Stimulated activated effector memory CD8-positive, alpha-beta T cell treated with anti-CD3 and anti-CD28 coated beads, Interleukin-12 subunit alpha, Interleukin-12 subunit beta, amount 100 ng/mL, for 72 hours (primary cell): ENCODE results near the gene HAUS3.

Experiments used
- ATAC-seq: fragments of 150-1000 bp; cut with Tn5 transposase; 2 replicates; pipeline ENCODE4 v1.10.0; 2021
- DNase-seq, 2 donors: peaks; one replicate each; pipeline ENCODE4 v3.0.0; 2021 to 2022; ENCODE audit warnings: low spot score in 2 of 2
- H3K27ac Mint-ChIP-seq: one replicate; pipeline ENCODE4 v1.8.0; 2022; ENCODE audit warnings: mild to moderate bottlenecking, mixed read lengths
- H3K36me3 Mint-ChIP-seq: one replicate; pipeline ENCODE4 v1.8.0; 2022; ENCODE audit warnings: mild to moderate bottlenecking, mixed read lengths
- H3K4me1 Mint-ChIP-seq: one replicate; pipeline ENCODE4 v1.8.0; 2022; ENCODE audit warnings: mixed read lengths
- H3K4me3 Mint-ChIP-seq: one replicate; pipeline ENCODE4 v1.8.0; 2022; ENCODE audit warnings: mild to moderate bottlenecking, mixed read lengths
- H3K9me3 Mint-ChIP-seq: one replicate; pipeline ENCODE4 v1.8.0; 2022; ENCODE audit warnings: mixed read lengths

The HAUS3 gene, protein sequence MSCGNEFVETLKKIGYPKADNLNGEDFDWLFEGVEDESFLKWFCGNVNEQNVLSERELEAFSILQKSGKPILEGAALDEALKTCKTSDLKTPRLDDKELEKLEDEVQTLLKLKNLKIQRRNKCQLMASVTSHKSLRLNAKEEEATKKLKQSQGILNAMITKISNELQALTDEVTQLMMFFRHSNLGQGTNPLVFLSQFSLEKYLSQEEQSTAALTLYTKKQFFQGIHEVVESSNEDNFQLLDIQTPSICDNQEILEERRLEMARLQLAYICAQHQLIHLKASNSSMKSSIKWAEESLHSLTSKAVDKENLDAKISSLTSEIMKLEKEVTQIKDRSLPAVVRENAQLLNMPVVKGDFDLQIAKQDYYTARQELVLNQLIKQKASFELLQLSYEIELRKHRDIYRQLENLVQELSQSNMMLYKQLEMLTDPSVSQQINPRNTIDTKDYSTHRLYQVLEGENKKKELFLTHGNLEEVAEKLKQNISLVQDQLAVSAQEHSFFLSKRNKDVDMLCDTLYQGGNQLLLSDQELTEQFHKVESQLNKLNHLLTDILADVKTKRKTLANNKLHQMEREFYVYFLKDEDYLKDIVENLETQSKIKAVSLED

DNA sequence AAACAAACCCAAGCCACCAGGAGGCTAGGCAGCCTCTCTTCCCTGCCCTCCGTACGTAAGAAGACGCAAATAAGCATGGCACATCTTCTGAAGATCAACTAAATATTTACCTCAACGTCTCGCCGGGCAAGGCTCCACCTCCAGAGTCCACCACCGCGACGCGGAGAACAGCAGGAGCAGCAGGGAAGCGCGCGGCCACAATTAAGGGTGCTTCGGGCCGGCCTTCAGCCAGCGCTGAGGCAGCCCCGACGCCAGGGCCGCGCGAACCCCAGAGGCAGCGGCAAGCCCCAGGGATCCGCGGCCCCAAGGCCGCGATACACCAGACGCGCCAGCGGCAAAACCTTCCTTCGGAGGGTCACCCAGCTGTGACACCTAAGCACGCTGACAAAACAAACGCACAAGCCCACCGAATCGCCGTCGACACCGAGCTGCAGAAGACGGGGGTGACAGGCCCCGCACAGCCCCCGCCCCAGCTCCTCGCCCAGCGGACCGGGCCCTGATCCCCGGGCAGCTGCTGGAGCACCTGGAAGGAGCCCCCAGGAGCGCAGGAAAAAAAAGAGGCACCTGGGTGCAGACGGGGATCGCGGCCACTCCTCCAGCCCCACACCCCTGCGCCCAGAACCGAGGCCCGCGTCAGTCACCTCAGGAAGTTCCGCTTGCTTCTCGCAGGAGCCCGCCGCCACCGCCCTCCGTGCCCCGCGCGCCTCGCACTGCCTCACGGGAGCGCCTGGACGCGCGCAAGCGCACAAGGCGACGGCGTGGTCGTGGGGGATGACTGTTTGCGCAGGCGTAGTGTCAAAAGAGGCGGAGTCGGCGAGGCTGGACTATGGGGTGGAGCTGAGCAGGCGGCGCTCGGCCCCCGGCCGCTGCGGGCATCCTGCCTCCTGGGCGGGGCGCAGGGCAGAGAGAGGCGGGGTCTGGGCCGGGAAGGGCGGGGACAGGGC lies at the start of gene HAUS3, which contains the start of gene POLN:
Gene HAUS3, minus strand, starts transcription at position 712 of the 944 bp plus-strand sequence. CDS start 1,175 bp downstream, outside the sequence.
Gene POLN, minus strand, starts transcription at position 712 of the 944 bp plus-strand sequence. CDS start 12,890 bp downstream, outside the sequence.
- Mint-ChIP-seq H3K9me3 (no peaks in the 10 kb centered on the region), H3K4me3 (peak within 1 kb of the TSS; percentile 88), H3K27ac (peak within 1 kb of the TSS; percentile 90), H3K36me3 (peaks cover 52% of the 10 kb centered on the region), H3K4me1 (peaks cover 64% of the 10 kb centered on the region)
- DNase-seq (peak; percentile 99 to 100), ATAC-seq (peak; percentile 91)

DNA sequence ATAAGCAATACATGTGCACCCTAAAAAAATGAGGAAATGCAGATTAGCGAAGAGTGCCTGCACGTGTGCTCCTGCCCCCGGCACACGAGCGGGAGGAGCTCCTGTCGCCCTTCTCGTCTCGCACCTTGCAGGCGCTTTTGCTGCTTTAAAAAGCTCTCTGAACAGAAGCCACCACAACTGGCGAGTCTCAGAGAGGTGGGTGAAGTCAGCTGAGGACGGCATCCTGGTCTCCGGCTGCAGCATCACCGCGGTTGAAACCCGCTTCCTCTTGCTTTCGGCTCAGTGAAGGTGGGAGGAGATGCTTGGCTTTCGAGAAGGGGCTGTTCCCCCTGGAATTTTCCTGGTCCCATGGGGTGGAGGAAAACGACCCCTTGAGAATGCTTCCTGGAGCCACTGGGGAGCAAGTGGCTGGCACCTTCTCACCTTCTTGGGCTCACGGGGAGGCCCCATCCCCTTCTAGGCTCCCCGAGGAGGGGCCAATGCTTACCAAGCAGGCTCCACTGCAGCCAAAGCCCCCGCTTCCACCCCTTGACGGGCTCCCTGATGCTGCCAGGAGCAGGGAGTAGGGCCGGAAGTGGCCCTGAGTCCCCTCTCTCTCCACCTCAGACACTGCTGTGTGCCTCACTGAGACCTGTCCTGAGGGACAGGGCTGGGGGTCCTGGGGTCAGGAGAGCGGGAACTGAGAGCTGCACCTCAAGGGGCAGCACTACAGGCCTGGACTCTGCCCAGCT lies 49.2 kb upstream of the HAUS3 start:
- peak; percentile 28 to 73 for DNase-seq
- Mint-ChIP-seq H3K4me1 (peaks cover 29% of the 10 kb centered on the region), H3K36me3 (peaks cover 6% of the 10 kb centered on the region), H3K9me3 (no peaks in the 10 kb centered on the region), H3K27ac (peak overlapping the region; percentile 87), H3K4me3 (peak overlapping the region; percentile 61)
- ATAC-seq: peak; percentile 88

DNA sequence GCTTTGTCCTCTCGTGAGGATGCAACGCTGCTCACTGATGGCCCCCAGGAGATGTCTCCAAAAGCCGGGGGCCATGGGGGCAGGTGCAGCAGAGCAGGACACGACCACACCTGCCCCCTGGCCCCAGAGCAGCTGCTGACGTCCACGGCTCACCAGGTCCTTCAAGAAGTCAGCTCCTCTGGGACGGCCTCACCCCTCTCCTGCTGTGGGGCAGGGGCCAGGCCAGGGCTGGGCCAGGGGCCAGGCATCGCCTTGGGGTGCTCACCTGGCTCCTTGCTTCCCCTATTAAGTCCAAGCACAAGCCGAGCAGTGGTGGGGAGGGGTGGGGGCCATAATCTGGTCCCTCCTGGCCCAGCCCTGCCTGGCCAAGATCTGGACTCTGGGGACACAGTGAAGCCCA lies 48.6 kb upstream of the HAUS3 start:
- H3K4me1 Mint-ChIP-seq: peaks cover 24% of the 10 kb centered on the region
- no peaks in the 10 kb centered on the region for H3K9me3 Mint-ChIP-seq
- H3K4me3 Mint-ChIP-seq: peak overlapping the region; percentile 61
- H3K27ac Mint-ChIP-seq: peak overlapping the region; percentile 87
- peaks cover 6% of the 10 kb centered on the region for H3K36me3 Mint-ChIP-seq
- no peak for ATAC-seq
- no peak for DNase-seq

DNA sequence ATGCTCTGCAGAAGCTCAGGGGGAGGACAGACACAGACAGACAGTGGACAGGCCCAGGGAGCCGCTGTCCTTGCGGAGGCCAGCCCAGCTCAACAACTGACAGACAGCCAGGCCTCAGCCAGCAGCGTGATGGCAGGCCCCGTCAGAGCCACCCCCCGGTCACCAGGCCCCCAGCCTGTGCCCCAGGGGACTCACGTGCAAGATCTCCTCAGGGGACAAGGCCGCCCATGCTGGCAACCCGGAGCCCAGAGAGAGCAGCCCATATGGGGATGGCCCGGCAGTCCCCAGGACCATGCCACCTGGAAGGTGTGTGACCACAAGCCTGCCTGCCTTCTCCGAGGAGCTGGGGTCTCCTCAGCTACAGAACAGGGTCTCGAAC lies 48.0 kb upstream of the HAUS3 start:
- Mint-ChIP-seq H3K36me3 (peaks cover 6% of the 10 kb centered on the region), H3K4me1 (peaks cover 21% of the 10 kb centered on the region), H3K9me3 (no peaks in the 10 kb centered on the region), H3K4me3 (no peak overlapping the region), H3K27ac (peak overlapping the region; percentile 58)
- no peak for DNase-seq
- no peak for ATAC-seq

DNA sequence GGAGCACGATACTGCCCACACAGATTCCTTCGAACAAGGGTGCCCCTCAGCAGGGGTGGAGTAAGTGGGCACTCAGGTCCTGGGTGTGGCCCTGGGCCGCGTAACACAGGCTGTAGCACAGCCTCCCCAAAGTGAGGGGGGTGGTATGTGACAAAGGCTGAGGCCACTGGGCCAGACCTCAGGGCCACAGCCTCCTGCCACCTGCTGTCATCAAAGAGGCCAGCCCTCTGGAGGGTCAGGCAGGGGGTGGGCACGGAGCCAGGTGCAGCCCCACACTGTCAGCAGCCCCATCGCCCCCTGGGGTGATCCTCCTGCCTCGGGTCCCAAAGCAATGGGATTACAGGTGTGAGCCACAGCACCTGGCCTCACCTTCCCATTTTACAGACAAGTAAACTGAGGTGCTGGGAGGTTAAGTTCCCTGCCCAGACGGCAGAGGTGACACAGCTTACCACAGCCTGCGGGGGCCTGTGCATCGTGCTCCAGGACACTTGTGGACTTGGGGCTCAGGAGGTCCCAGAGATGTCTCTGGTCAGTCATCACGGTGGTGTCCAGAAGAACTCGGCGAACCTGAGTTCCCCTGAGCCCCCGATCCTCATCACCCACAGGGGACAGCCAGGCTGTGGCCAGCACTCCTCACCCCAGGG lies 47.5 kb upstream of the HAUS3 start:
- Mint-ChIP-seq H3K4me3 (no peak overlapping the region), H3K27ac (peak overlapping the region; percentile 58), H3K9me3 (no peaks in the 10 kb centered on the region), H3K36me3 (peaks cover 6% of the 10 kb centered on the region), H3K4me1 (peaks cover 21% of the 10 kb centered on the region)
- no peak for DNase-seq
- no peak for ATAC-seq

DNA sequence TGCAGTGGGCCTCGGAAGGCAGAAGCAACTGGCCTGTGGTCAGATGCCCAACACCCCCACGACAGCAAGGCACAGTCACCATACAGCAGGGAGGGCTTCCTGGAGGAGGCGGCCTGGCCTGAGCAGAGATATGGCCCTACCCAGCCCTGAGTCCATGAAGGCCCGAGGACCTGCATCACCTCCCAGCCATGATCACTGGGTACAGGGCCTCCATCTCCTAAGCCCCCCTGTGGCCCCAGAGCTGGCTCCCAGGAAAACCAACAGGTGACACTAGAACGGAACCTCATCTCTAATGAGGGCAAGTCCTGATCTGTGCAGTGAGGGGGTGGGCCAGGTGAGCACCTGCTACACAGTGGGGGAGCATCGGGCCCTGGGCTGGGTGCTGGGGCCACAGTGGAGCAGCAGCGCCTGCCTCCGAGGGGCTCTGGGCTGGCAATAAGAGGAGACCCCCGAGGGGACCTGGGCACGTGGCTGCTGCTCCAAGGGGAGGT lies 46.2 kb upstream of the HAUS3 start:
- no peak for DNase-seq
- no peak overlapping the region for H3K27ac Mint-ChIP-seq

DNA sequence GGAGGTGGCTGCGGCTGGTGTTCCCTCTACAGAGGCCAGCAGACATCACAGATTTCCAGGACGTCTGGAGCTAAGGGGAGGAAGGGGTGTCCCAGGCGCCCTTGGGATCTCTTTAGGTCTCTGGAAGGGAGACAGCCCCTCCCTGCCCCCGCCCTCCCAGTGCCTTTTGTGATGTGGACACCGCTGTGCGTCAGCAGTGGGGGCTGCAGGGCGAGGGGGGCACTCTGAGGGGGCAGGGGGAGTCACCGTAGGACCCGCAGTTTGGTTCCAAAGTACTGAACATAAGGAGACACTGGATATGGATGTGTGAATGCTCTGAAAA lies 45.6 kb upstream of the HAUS3 start:
- no peaks in the 10 kb centered on the region for H3K9me3 Mint-ChIP-seq
- H3K36me3 Mint-ChIP-seq: peaks cover 12% of the 10 kb centered on the region
- peaks cover 38% of the 10 kb centered on the region for H3K4me1 Mint-ChIP-seq
- DNase-seq (no peak), ATAC-seq (no peak)
- H3K4me3 Mint-ChIP-seq: no peak overlapping the region
- H3K27ac Mint-ChIP-seq: no peak overlapping the region

More for the DNA sequence above, 46.2 kb upstream of the HAUS3 start:
- Mint-ChIP-seq H3K4me3 (no peak overlapping the region), H3K9me3 (no peaks in the 10 kb centered on the region), H3K36me3 (peaks cover 6% of the 10 kb centered on the region), H3K4me1 (peaks cover 32% of the 10 kb centered on the region)
- ATAC-seq: no peak

DNA sequence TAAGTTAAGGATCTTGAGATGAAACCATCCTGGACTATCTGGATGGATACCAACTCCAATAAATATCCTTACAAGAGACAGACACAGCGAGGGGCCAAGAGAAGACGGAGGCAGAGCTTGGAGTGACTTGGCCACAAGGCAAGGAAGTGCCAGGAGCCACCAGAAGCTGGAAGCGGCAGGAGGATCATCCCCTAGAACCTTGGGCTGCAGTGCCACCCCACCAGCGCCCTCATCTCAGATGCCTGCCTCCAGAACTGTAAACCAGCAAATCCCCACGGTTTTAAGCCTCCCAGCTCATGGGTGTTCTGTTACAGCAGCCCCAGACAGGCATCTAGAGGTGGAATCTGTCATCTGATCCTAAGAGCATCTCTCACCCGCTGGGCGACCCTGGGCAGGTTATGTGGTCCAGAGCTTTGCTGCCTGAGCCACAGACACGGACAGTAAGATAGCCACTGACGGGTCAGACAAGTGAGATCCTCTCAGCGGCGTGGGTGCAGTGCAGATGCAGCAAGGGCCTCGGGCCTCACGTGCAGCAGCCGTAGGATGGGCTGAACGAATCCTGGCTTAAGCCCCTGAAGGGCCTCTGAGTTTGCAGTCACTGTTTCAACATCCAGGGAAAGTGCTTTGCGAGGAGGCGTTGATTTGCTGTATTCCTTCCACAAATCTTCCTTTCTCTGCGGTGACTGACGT lies 45.1 kb upstream of the HAUS3 start:
- DNase-seq: no peak
- H3K4me1 Mint-ChIP-seq: peaks cover 43% of the 10 kb centered on the region

DNA sequence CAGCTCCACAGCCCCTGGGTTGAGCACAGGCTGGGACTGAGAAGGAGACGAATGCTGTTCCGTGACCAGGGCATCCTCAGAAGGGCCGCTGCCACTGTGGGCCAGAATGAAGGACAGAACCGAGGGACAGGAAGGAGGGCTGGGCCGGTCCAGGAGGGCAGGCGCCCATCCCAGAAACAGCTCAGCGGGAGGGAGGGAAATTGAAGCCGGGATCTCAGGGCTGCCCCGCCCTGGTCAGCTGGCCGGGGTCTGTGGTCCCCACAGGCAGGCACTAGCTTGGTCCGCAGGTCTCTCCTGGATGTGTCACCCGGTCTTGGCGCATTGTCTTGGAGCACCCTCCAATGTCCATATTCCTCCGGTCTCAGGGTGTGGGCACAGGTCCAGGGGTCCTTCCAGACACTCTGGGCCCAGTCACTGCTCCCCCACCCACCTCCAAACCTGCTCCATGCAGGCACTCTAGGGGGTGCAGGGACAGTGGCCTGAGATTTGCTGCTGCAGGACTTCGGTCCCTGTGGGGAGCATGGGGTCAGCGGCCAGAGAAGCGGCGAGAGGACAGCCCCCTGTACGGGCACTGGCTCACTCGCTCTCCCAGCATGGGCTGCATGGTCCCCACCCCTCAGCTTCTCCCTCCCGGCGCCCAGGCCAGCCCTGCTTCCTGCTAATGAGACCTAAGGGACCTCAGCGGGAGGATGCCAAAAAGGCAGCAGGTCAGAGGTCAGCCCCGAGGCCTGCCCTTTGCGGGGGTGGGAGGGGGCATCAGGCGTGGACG lies 43.9 kb upstream of the HAUS3 start:
- DNase-seq (no peak), ATAC-seq (no peak)
- Mint-ChIP-seq H3K27ac (no peak overlapping the region), H3K4me3 (no peak overlapping the region), H3K9me3 (no peaks in the 10 kb centered on the region), H3K36me3 (peaks cover 16% of the 10 kb centered on the region), H3K4me1 (peaks cover 46% of the 10 kb centered on the region)

More for the DNA sequence above, 45.1 kb upstream of the HAUS3 start:
- Mint-ChIP-seq H3K4me3 (no peak overlapping the region), H3K36me3 (peaks cover 13% of the 10 kb centered on the region), H3K27ac (no peak overlapping the region), H3K9me3 (no peaks in the 10 kb centered on the region)
- no peak for ATAC-seq

DNA sequence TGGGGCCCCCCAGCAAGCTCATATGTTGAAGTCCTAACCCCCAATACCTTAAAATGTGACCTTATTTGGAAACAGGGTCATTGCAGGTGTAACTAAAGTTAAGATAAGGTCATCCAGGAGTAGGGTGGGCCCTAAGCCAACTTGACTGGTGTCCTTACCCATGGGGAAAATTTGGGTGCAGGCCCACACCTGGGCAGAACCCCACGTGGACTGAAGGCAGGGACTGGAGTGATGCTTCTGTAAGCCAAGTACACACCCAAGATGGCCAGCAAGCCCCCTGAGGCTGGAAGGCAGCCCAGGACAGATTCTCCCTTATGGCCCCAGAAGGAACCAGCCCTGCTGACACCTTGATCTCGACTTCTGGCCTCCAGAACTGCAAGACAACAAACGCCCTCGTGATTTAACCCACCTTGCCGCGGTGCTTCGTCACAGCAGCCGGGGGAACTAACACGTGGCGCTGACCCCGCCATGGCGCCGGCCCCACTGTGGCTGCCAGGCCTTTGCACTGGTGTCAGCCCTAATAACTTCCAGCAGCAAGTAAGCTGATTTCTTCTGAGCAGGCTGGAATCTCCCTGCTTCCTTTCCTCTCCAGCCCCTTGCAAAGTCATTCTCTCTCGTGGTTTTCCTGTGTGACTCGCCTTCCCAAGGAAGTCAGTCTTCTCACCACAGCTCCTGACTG lies 43.2 kb upstream of the HAUS3 start:
- no peak for DNase-seq
- Mint-ChIP-seq H3K4me3 (no peak overlapping the region), H3K27ac (no peak overlapping the region), H3K36me3 (peaks cover 13% of the 10 kb centered on the region), H3K9me3 (no peaks in the 10 kb centered on the region), H3K4me1 (peaks cover 43% of the 10 kb centered on the region)
- ATAC-seq: no peak

DNA sequence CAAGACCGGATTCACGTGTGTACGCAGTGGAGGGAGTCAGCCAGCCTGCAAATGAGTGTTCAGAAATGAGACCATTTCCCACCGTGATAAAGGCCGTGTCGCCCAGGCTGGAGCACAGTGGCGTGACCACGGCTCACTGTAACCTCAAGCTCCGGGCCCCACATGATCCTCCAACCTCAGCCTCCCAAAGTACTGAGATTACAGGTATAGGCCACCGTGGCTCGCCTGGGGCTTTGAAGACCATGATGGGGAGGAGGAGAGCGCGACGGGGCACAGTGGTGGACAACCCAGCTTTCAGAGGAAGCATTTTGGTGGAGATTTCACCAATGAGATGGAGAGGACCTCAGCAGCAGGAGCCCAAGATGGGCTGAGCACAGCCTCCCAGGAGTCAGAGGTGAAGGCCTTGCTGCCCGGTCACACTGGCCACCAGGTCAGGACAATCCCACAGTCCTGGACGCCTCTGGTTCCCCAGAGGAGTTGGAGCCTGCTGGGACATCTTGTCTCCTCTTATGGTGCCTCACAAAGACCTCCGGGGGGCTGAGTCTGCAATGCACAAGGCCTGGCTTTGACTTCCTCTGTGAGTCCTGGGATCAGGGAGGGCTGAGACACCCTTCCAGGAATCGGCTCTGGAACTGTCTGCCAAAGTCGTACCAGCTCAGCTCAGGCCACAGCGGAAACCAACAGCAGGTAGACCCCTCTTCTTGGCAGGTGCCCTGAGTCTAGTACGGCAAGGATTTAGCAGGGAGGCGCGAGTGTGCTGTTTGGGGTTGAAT lies 42.4 kb upstream of the HAUS3 start:
- peaks cover 42% of the 10 kb centered on the region for H3K4me1 Mint-ChIP-seq
- H3K27ac Mint-ChIP-seq: no peak overlapping the region
- no peak overlapping the region for H3K4me3 Mint-ChIP-seq
- ATAC-seq (no peak), DNase-seq (no peak)
- H3K36me3 Mint-ChIP-seq: peaks cover 13% of the 10 kb centered on the region
- no peaks in the 10 kb centered on the region for H3K9me3 Mint-ChIP-seq

DNA sequence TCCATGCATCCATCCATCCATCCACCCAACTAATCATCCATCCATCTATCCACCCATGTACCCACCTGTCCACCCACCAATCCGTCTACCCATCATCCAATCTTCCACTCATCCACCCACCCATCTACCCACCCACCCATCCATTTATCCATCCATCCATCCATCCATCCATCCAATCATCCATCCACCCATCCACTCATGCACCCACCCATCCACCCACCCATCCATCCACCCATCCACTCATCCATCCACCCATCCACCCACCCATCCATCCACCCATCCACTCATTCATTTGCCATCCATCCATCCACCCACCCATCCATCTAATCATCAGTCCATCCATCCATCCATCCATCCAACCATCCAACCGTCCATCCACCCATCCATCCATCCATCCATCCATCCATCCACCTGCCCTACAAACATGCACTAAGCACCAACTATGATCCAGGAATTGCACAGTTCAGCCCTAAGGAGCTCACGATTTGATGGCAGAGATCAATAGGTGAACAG lies 41.3 kb upstream of the HAUS3 start:
- no peaks in the 10 kb centered on the region for H3K9me3 Mint-ChIP-seq
- H3K4me3 Mint-ChIP-seq: no peak overlapping the region
- H3K27ac Mint-ChIP-seq: peak overlapping the region; percentile 91
- DNase-seq (no peak), ATAC-seq (no peak)
- peaks cover 13% of the 10 kb centered on the region for H3K36me3 Mint-ChIP-seq
- peaks cover 42% of the 10 kb centered on the region for H3K4me1 Mint-ChIP-seq
